GM12801 (cell line): ENCODE results near the gene FAM149A.

Source experiments
- CTCF ChIP-seq: IDR thresholded peaks from one replicate; pipeline ENCODE4 v1.5.1; 2011; ENCODE audit warnings: control low read depth; ENCODE audit not compliant: insufficient read length; ENCODE audit errors: extremely low read depth

Gene FAM149A

DNA sequence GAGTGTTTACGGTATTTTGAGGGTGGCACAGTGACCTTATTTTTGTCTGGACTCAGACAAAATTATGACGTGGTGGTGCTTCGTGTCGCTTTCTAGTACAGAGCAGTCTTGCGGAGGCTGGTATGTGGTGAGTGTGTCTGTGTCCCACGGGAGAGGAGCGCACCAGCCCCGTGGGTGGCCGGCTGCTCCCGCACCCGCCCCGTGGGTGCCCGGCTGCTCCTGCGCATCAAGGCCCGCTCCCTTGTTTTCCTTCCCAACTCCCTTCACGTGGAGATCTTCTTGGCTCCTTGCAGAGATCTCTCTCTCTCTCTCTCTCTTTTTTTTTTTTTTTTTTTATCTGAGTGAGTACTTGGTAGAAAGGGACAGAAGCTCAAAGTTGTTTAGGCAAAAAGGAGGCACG, 12.2 kb upstream of the FAM149A start:
- TF ChIP-seq CTCF, result no peak

DNA sequence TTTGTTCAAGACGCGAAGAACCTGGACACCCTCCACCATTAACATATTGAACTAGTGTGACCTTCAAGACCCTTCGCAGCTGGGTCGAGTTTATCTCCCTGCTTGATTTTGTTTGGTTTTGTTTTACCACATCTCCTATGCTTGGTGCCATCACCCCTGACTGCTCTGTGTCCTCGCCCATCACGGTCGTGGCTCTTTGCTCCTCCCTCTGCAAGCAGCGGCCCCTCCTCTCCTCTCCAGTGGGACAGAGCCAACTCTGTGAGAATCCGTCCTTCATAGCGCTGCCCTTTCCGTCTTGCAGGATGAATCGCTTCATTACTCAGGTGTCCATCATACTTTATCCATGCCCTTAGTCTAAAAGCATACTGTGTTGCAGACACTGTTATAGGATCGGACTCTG, 9.1 kb upstream of the FAM149A start:
- no peak for TF ChIP-seq CTCF

DNA sequence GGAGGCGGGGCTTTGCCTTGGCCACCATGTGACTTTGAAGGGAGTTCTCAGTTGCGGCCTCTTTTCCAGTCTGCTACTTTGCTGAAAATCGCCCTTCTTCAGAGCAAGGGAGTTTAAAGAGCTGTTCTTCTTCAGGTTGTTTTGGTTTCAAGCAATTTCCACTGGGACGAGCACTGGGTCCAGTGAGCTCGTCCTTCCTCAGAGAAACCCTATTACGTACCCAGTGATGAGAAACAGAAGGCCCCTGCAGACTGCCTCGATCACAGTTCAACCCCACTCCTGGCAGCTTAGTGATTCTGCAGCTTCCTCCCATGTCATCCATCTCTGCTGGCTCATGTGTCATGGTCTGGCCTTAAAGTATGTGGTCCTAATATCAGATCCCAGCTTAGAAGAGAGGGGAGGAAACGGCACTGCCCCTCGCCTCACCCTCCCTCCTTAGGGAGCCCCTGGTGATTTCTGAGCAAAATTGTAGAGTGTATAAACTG, 7.8 kb upstream of the FAM149A start:
- no peak for TF ChIP-seq CTCF

DNA sequence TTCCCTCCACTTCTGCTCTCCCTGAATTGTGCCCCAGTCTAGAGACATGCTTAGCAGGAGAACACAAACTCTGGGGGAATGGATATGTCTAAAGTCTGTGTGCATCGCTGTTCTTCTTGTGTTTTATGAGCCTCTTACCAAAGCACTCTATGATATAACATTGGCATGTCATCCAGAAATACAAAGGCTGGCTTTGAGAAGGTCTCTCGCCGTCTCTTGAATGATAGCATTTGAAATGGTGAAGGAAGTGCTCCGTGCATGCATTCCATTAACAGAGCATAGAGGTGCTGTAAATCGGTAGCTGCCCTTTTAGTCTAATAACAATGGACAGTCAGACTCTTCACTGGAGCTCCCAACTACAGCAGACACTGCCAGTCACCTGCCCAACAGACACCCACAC, 7.1 kb upstream of the FAM149A start:
- TF ChIP-seq CTCF, result no peak

DNA sequence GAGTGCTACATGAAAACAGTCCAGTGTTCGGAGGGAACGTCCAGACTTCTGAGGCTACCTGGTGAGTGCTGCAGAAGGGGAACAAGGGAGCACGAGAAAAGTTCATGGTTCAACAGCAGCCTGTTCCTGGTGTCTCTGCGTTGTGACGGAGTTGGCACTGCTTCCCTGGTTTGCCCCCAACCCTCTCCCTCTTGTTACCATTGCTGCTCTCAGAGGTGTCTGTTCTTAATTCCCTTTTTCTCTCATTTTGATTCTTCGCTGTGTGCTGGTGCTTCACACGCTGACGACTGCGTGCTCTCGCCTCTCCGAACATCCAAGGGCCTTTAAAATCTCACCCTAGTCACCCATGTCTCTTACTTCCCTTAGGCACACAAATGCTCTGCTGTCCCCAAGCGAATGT, 1.6 kb upstream of the FAM149A start:
- no peak for TF ChIP-seq CTCF

- no peak for TF ChIP-seq CTCF
Observed at GRCh38 chr4:186104890-186105646, 564 bp downstream of the FAM149A start.

- TF ChIP-seq CTCF, result no peak
Observed at GRCh38 chr4:186105647-186106321, 1.3 kb downstream of the FAM149A start.
